NCI-H1048 (cell line): ENCODE results near the gene IMMP1L.
"Not testable (repeated sequence)": the region's sequence is repeated elsewhere in the genome, so short reads cannot be mapped to it uniquely, and the experiment has no call there.

Source experiments
- DNase-seq: peaks from one replicate; lab custom pipeline; 2025; lab: John Stamatoyannopoulos, UW

IMMP1L gene, protein sequence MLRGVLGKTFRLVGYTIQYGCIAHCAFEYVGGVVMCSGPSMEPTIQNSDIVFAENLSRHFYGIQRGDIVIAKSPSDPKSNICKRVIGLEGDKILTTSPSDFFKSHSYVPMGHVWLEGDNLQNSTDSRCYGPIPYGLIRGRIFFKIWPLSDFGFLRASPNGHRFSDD

GRCh38 chr11:31509429-31510345, at the start of gene IMMP1L, which contains the start of gene ELP4:
Gene IMMP1L, minus strand, starts transcription at chr11:31509622. Its CDS starts 46,346 bp downstream, at chr11:31463276.
Gene ELP4, plus strand, starts transcription at chr11:31509767. Its CDS starts 18 bp downstream, at chr11:31509785.
- DNase-seq = peak; percentile 94

GRCh38 chr11:31558001-31558400, 48.6 kb upstream of the IMMP1L start:
- DNase-seq = no peak

- DNase-seq = no peak
Observed at GRCh38 chr11:31555938-31556337, 46.5 kb upstream of the IMMP1L start.

DNA sequence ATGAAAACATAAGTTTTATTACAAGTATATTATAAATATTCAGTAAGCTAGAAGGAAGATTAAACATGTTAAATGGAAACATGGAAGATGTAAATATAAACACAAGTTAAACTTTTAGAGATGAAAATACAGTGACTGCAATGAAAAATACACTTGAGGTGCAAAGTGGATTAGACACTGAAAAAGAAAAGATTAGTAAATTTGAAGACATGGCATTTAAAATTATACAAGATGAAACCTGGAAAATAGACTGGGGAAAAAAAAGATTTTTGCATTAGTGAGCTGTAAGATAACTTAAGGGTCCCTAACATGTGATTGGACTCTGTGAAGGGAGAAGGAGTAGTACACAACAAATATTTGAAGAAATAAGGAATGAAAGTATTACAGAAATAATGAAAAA, 33.4 kb upstream of the IMMP1L start:
- no peak for DNase-seq

DNA sequence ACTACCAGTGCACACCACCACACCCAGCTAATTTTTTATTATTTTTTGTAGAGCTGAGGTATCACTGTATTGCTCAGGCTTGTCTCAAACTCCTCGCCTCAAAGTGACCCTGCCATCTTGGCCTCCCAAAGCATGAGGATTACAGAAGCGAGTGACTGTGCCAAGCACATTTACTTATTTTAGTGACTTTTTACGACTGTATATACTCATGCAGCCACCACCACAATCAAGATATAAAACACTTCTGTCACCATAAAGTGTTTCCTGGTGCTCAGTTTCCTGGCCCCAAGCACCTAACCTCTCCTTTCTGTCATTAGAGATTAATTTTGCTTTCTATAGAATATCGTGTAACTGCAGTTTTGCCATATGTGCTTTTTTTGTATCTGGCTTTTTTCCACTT, 26.1 kb upstream of the IMMP1L start:
- no peak for DNase-seq

DNA sequence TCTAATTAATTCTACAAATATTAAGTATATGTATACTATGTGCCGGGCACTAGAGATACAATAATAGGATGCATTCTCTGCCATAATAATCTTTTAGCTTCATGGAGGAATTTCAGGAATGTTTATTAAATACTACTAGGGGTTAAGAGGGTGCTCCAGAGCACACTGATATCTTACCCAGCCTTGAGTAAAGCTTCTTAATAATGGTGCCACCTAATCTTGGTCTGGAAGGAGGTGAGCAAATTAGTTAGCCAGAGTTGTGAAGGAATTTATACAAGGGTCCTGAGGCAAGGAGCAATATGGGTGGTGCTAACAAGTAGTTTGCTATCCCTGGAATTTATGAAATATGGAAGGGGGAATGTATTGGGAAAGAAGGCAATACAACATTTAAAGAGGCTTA, 21.9 kb upstream of the IMMP1L start:
- DNase-seq = no peak

DNA sequence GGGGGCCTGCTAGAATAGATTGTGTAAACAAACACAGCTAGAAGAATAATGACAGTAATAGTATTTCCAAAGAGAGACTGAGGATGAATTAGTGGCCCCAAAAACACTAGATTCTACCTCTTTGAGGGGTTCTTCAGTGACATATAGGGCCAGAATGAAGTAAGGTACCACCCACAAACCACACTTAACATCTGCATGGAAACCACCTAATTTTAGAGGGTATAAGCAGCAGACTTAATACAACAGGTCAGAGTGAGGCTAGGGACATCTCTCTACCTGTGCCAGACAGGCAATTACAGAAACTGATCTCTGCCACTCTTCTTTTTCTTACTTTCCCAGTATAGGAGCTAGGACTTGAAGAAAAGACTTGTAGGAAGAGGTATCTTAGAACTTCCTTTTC, 20.3 kb upstream of the IMMP1L start:
- DNase-seq = no peak

DNA sequence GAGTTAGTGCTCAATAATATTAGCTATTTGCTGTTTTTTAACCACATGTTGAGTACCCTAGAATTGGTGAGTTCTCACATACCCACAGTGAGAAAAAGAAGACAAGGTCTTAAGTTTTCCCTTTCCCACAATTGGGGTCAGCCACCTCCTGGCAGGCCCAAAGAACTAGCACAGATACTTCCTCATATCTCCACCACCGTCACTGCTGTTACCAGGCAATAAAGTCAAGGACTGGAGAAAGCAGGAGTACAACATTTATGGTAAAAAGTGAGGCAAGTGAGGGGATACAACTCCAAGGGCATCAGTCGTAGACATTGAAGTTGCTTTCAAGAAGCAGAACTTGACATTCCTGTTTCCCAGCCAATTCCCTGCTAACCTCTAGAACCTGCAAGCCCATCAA, 19.8 kb upstream of the IMMP1L start:
- DNase-seq = no peak

- no peak for DNase-seq
Observed at GRCh38 chr11:31521497-31522150, 12.2 kb upstream of the IMMP1L start.

DNA sequence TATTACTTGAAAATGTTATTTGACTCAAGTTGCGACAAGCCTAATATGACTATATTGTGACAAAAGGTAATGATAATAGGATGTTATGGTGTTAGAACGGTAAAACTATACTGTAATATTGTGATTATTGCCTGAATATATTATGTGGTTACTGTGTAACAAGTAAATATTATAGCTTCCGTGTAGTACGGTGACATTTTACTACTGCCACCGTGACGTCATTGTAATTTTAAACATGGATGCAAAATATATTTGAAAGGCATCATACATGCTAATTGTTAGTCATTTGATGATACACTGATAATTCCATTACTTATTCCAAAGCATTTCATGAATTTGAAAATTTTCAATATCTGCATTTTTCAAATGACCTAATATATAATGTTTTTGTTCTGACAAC, 2.7 kb upstream of the IMMP1L start:
- DNase-seq = no peak

DNA sequence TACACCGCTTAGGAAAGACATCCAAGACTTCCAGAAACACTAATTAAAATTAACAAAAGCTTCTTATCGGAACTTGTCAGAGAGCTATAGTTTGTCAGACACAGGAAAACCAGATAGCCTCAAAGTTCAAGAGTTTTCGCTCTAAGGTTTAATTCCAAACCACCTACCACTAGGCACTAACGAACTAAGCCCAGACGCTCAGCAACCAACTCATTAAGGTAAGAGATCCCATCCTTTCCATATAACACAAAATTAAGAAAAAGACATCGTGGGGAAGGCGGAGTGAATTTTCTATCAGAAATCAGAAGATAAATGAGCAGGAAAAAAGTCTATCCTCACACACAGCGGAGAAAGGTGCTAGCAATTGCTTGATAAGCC, 382 bp downstream of the IMMP1L start:
- DNase-seq = no peak

DNA sequence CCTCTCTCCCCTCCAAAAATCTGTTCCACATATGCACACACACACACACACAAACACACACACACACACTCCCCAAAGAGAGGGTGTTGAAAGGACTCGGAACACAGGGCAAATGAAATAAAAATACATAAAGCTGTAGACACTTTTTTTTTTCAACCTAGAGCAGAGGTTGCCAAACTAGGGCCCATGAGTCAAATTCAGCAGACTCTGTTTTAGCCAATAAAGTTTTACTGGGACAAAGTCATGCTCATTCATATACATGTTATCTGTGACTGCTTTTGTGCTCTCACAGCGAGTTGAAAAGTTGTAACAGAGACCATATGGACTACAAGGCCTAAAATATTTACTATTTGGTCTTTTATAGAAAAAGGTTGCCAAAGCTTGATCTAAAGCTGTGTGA, 8.9 kb downstream of the IMMP1L start:
- DNase-seq = no peak

DNA sequence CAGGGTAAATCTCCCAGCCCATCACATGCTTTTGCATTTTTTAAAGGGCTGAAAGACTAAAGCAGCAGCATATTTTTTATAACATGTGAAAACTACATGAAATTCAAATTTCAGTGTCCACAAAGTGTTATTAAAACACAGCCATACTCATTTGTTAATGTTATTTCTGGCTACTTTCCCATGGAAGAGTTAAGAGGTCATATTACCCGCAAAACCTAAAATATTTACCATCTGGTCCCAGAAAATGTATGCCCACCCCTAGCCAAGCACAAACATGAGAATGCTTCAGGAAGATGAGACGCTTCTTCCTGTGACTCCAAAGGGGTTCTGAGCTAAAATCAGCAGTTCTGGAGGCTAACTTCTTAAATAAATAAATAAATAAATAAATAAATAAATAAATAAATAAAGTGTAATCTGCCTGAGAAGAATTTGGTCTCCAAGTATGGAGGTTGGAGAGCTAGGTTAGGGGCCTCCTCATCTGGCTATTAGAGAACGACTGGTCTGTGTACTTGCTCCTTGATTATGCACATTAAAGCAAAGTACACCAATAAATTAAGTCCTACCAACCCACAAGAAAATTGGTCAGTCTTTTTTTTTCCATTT, 9.7 kb downstream of the IMMP1L start:
- no peak for DNase-seq

- not testable (repeated sequence) for DNase-seq
Observed at GRCh38 chr11:31493762-31494161, 15.7 kb downstream of the IMMP1L start.

DNA sequence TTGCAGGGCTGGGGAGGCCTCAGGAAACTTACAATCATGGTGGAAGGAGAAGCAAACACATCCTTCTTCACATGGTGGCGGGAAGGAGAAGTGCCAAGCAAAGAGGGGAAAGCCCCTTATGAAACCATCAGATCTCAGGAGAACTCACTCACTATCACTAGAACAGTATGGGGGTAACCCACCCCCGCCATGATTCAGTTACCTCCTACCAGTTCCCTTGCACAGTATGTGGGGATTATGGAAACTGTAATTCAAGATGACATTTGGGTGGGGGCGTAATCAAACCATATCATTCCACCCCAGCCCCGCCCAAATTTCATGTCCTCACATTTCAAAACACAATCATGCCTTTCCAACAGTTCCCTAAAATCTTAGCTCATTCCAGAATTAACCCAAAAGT, 16.2 kb downstream of the IMMP1L start:
- no peak for DNase-seq

GRCh38 chr11:31492320-31492913, 17.0 kb downstream of the IMMP1L start:
- DNase-seq = no peak

DNA sequence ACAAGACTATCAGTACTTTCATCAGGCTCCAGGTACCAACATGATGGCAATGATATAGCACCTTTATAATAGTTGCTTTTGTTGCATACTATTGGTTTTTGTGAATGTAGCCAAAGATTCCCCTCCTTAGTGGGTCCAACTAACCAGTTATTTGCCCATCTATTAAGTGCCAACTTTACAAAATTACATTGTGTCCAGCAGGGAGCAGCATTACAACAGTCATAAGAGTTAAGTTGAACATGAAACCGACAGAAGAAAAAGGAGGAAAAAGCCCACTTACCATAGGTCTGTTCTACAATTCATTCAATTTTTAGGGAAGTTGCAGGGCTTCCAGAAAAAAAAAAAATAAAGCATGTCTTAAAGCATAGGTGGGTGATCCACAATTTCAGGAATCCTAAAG, 21.6 kb downstream of the IMMP1L start:
- no peak for DNase-seq

DNA sequence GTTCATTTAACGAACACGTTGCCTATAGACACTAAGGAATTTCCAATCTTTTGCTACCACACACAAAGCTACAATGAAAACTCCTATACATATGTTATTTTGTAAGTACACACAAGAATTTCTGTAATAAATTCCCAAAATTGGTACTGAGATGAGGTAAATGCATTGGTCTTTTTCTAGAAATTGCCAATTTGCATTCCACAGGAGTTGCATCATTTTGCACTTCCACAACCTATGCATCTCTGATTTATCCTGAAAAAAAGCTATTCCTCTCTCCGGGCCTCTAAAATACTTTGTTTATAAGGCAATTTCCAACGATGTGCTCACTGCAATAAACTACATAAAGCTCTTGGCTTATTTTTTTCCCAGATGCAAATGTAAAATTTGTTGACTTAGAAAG, 24.9 kb downstream of the IMMP1L start:
- DNase-seq = no peak

DNA sequence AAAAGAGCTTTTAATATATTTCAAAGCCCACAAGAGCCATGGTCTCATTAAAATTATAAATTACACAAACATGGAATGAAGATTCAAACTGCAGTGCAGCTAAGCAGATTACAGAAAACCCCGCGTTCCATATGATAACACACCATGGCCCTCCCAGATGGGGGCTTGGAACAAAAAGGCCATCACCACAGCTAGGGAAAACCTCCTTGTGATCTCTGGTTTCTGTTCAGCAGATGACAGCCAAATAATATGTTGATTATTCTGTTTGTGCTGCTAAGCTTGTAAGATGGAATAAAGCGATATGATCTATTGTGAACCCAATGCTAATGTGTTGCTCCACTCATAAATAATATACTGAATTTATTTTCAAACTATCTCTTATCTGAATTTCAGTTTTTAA, 28.5 kb downstream of the IMMP1L start:
- no peak for DNase-seq

- no peak for DNase-seq
Observed at GRCh38 chr11:31479066-31479465, 30.4 kb downstream of the IMMP1L start.

GRCh38 chr11:31478223-31478590, 31.2 kb downstream of the IMMP1L start:
- DNase-seq = no peak

GRCh38 chr11:31477528-31478222, 31.7 kb downstream of the IMMP1L start:
- DNase-seq = no peak
